ENCODE data around the gene RNF8. TPM values are rescaled to one million over a fixed set of nuclear protein-coding genes. Genes with fewer than 3 reads are reported as not detected.
"Not testable (repeated sequence)": the region's sequence is repeated elsewhere in the genome, so short reads cannot be mapped to it uniquely, and the experiment has no call there.

The RNF8 gene
- total RNA-seq, 1 donor from 2014 or later: 18.0 TPM

DNA sequence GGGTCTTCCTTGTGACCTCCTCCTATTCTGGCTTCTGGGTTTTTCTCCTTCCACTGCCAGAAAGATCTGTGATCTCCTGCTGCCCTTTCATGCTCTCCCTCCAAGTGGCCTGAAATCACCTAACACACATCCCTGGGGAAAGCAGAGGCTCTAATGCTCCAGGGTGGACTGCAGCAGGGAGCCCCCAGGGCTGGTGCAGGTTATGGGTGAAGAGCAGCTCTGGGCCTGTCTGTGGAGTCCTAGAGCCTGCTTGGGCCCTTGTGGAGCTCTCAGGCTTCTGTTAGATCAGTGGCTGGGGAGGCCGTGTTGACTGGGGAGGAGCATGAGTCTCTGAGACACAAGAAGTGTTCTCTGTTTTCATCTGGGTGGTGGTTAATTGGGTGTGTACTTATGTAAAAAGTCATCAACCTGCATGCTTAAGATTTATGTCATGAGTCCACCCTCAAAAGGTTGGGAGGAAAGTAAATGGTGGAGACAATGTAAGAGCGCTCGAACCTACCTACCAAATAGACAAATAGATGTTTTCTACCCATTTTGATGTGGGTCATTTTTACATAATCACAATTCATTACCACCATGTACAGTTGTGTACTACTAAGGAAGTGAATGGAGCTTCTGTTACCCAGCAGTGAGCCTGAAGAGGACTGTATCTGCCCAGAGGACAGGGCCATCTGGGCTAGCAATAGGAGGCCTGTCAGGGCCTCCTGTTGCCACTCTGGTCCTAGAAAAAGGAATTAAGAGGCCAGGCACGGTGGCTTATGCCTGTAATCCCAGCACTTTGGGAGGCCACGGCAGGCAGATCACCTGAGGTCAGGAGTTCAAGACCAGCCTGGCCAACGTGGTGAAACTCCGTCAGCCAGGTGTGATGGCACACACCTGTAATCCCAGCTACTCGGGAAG is 32.0 kb upstream of the RNF8 start:
- no peak for TF ChIP-seq CTCF (conservative IDR thresholded peaks at IDR 0.05; ENCODE audit: low read depth, low read length)
- H3K4me3 ChIP-seq (ENCODE audit: low read depth, low read length): no peak overlapping the region
- DNase-seq (ENCODE audit: low read depth): no peak

GRCh38 chr6:37323580-37323979 is 30.2 kb upstream of the RNF8 start:
- no peak for DNase-seq (ENCODE audit: low read depth)
- no peak overlapping the region for H3K4me3 ChIP-seq (ENCODE audit: low read depth, low read length)
- no peak for TF ChIP-seq CTCF (conservative IDR thresholded peaks at IDR 0.05; ENCODE audit: low read depth, low read length)

DNA sequence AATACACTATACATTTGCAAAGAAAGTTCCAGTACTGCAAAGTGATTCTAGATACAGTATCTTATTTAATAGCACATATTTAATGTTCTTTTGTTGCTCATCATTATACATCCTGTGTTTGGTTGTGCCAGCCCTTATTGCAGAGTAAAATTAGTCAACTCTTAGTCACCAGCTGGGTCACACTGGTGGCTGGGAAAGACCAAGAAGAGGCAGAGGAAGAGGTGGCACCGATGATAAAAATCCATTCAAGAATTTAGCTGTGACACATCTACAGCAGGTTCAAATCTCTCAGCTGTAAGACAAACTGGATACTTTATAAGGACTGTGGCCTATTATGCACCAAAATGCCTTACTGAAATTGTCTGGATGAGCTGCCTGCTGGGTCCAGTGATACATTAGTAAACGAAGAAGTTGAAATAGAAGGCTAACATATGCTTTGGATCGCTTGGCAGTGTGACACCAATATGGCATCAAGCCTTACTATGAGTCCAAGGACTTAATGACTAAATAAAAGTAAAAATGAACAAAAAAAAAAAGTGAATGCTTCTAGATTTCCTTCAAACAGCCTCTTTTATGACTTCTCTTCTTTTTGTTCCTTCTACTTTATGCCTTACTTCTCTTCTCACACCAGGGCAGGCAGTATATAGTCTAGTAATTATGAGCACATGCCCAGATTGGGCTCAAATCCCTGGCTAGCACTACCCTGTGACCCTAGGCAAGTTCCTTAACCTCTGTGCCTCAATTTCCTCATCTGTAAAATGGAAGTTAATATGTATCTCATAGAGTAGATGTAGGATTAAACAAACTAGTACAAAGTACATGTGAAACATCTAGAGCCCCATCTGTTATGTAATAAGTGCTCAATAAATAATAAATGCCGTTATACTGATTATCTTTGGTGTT is 29.4 kb upstream of the RNF8 start:
- no peak for TF ChIP-seq CTCF (conservative IDR thresholded peaks at IDR 0.05; ENCODE audit: low read depth, low read length)
- H3K4me3 ChIP-seq (ENCODE audit: low read depth, low read length): no peak overlapping the region
- DNase-seq (ENCODE audit: low read depth): no peak

GRCh38 chr6:37330345-37330744 is 23.4 kb upstream of the RNF8 start:
- DNase-seq (ENCODE audit: low read depth); H3K4me3 ChIP-seq (ENCODE audit: low read depth, low read length): not testable (repeated sequence)

DNA sequence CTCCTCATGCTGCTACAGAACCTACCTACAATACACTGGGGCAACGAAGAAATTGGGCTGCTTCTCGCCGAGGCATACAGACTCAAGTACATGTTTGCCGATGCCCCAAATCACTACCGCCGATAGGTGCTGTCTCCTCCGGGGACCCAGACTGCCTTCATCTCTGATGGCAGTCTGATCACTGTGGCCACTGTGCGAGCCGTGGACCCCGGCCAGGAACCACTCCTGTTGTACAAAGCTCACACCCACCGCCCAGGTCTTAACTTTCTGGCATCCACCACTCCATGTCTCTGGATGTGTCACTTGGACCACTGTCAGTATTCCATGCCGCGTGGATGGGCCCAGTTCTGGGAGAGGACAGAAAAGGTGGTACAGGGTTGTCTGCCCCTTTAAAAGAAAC is 22.7 kb upstream of the RNF8 start:
- no peak overlapping the region for H3K4me3 ChIP-seq (ENCODE audit: low read depth, low read length)
- TF ChIP-seq CTCF (conservative IDR thresholded peaks at IDR 0.05; ENCODE audit: low read depth, low read length): no peak
- DNase-seq (ENCODE audit: low read depth): no peak

DNA sequence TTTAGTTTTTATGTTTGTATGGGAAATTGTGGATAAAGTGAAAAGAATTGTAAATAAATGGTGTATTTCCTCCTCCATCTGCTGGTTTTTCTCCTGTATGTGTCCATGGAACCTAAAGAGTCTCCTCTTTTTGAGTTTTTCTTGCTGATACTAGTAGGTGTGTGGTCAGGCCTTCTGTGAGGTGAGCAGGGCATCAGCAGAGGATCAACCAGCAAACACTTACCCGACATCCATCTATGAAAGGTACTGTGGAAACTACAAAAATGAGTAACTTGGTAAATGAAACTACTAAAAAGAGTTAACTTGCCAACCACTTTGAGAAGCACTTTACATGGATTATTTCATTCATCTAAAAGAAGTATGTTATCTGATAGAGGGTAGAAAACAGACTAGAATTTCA is 20.9 kb upstream of the RNF8 start:
- no peak overlapping the region for H3K4me3 ChIP-seq (ENCODE audit: low read depth, low read length)
- DNase-seq (ENCODE audit: low read depth): no peak
- no peak for TF ChIP-seq CTCF (conservative IDR thresholded peaks at IDR 0.05; ENCODE audit: low read depth, low read length)

DNA sequence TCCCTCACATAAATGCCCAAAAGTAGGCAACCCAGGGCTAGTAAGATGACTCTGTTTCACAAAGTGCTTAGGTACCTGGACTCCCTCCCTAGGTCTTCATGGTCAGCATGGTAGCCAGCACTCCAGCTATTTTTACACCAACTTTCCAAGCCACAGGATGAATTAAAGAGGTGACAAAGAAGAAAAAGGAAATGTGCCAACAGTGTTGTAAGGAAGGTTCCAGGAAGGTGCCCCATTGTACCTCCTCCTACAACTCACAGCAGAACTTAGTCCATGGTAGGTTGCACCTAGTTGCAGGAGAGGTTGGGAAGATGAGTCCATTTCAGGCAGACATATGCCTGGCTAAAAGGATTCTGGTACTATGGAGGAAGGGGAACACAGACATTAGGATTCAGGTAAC is 19.7 kb upstream of the RNF8 start:
- no peak for DNase-seq (ENCODE audit: low read depth)
- no peak overlapping the region for H3K4me3 ChIP-seq (ENCODE audit: low read depth, low read length)
- TF ChIP-seq CTCF (conservative IDR thresholded peaks at IDR 0.05; ENCODE audit: low read depth, low read length): no peak

- not testable (repeated sequence) for H3K4me3 ChIP-seq (ENCODE audit: low read depth, low read length); DNase-seq (ENCODE audit: low read depth)
Measured at GRCh38 chr6:37338317-37338716, 15.5 kb upstream of the RNF8 start.
